ENCODE results near the gene SLC1A7. TPM values are rescaled to one million over a fixed set of nuclear protein-coding genes. Genes with fewer than 3 reads are reported as not detected.

Gene SLC1A7
- total RNA-seq, 1 experiment from 2014 or later = not detected

DNA sequence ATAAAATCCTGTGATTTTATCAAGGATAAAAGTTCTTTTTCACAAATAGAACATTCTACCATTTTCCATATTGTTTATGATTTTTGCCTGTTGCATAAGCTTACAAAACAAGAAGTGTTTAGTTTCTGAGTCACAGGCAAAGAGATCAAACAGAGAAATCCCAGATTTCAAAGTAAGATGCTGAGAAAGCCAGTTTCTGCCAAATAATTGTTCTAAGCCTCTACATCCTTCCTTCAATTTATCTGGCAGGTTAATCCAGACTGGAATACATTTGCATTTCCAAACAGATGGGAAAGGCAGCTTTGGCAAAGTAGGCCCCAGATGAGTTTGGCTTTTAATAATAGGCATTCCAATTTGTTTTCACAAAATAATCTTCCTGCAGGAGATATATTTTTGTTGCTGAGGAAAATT is 2.5 kb downstream of the SLC1A7 start:
- no peak for DNase-seq (ENCODE audit: low read depth, low spot score)
- Histone ChIP-seq H3K9me3 (ENCODE audit: control insufficient read depth in 1 of 2, insufficient read depth in 1 of 2, low read depth in 1 of 2, low read length in 2 of 2) (peaks cover 0 to 7% of the 10 kb centered on the region in 2 experiments; a peak in 1 of 4 replicates), H3K9ac (ENCODE audit: low read length) (no peak overlapping the region), H3K27ac (ENCODE audit: low read depth, low read length) (no peak overlapping the region), H4K20me1 (ENCODE audit: insufficient read depth) (no peaks in the 10 kb centered on the region), H2AFZ (ENCODE audit: low read depth, low read length, poor library complexity, severe bottlenecking) (no peak overlapping the region), H3K4me2 (ENCODE audit: low read length) (no peak overlapping the region), H3K4me3 (replicated peaks in 1 of 2; ENCODE audit: low read depth in 1 of 2, low read length in 2 of 2) (no peak overlapping the region), H3K27me3 (ENCODE audit: insufficient read depth, low read length) (no peaks in the 10 kb centered on the region), H3K4me1 (ENCODE audit: control insufficient read depth in 1 of 2, insufficient read depth in 2 of 2, low read length in 2 of 2) (no peaks in the 10 kb centered on the region), H3K36me3 (ENCODE audit: control insufficient read depth in 1 of 2, insufficient read depth in 2 of 2, low read length in 2 of 2) (no peaks in the 10 kb centered on the region), H3K9me2 (ENCODE audit: insufficient read depth) (no peaks in the 10 kb centered on the region), H3K79me2 (ENCODE audit: insufficient read depth, low read length) (no peaks in the 10 kb centered on the region)
- ChIA-PET RAD21 (ENCODE audit: low non-redundant PET in 1 of 2, low total read pairs in 2 of 2, uncharacterized antibody in 2 of 2, unreplicated experiment in 2 of 2) (no interaction called here), CTCF (no interaction called here), POLR2A (no interaction called here)
- ATAC-seq = no peak
- BruUV-seq (replicated peaks) = no TSS peak
- intact Hi-C loops (cut with micrococcal nuclease) = no loop called here
- TF ChIP-seq ELF1 (IDR thresholded peaks at IDR 0.05; ENCODE audit: borderline replicate concordance, low read depth) = no peak
- TF ChIP-seq, protein P1, sequence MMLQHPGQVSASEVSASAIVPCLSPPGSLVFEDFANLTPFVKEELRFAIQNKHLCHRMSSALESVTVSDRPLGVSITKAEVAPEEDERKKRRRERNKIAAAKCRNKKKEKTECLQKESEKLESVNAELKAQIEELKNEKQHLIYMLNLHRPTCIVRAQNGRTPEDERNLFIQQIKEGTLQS (IDR thresholded peaks at IDR 0.05) = no peak
- no peak for TF ChIP-seq POLR2AphosphoS5 (IDR thresholded peaks at IDR 0.05; ENCODE audit: low read depth, low read length)

DNA sequence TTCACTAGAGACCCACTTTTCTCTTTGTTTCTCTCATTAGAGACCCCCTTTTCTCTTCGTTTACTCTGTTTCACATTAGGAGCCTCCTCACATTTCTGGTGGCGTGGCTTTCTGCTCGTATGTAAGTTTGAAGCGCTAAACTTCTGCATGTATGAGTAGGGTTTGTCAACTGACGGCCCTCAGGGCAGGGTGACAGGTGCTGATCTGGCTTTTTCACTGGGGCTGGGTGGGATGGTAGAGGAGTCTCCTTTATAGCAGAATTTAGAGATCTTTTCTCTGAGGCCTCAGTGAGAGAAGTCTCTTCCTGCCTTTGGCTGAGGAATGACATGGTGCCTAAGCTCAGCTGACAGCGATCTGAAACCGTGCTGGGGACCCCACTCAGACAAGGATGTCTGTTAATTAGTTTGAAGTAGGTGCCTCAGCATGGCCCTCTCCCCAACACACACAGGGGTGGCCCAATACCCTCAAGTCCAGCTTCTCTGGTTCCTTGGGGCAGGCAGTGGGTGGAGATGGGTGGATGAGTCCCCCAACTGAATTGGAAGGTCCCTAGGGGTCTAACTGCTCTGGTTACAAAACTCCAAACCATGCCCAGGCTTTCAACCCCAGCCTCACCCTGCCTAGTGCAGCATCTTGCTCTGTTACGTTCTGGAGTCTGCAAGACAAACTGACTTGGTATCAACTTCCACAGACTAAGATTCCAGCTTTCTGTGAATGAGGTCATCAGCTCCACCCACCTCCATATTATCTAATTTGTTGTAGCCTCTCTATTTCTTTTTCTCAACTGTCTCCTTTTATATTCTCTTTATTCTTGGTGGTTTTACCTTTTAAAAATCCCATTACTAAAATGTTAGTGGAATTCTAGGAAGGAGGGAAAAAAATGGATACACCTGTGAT is 3.2 kb downstream of the SLC1A7 start:
- ATAC-seq (no peak), DNase-seq (ENCODE audit: low read depth, low spot score) (no peak)
- Histone ChIP-seq H3K4me1 (ENCODE audit: control insufficient read depth in 1 of 2, insufficient read depth in 2 of 2, low read length in 2 of 2) (no peaks in the 10 kb centered on the region), H3K79me2 (ENCODE audit: insufficient read depth, low read length) (no peaks in the 10 kb centered on the region), H3K9me3 (ENCODE audit: control insufficient read depth in 1 of 2, insufficient read depth in 1 of 2, low read depth in 1 of 2, low read length in 2 of 2) (peaks cover 0 to 7% of the 10 kb centered on the region in 2 experiments; a peak in 1 of 4 replicates), H2AFZ (ENCODE audit: low read depth, low read length, poor library complexity, severe bottlenecking) (no peak overlapping the region), H3K27ac (ENCODE audit: low read depth, low read length) (no peak overlapping the region), H3K4me3 (replicated peaks in 1 of 2; ENCODE audit: low read depth in 1 of 2, low read length in 2 of 2) (no peak overlapping the region), H3K9me2 (ENCODE audit: insufficient read depth) (no peaks in the 10 kb centered on the region), H3K36me3 (ENCODE audit: control insufficient read depth in 1 of 2, insufficient read depth in 2 of 2, low read length in 2 of 2) (no peaks in the 10 kb centered on the region), H3K4me2 (ENCODE audit: low read length) (no peak overlapping the region), H3K9ac (ENCODE audit: low read length) (no peak overlapping the region), H3K27me3 (ENCODE audit: insufficient read depth, low read length) (no peaks in the 10 kb centered on the region), H4K20me1 (ENCODE audit: insufficient read depth) (no peaks in the 10 kb centered on the region)
- TF ChIP-seq, protein P2, sequence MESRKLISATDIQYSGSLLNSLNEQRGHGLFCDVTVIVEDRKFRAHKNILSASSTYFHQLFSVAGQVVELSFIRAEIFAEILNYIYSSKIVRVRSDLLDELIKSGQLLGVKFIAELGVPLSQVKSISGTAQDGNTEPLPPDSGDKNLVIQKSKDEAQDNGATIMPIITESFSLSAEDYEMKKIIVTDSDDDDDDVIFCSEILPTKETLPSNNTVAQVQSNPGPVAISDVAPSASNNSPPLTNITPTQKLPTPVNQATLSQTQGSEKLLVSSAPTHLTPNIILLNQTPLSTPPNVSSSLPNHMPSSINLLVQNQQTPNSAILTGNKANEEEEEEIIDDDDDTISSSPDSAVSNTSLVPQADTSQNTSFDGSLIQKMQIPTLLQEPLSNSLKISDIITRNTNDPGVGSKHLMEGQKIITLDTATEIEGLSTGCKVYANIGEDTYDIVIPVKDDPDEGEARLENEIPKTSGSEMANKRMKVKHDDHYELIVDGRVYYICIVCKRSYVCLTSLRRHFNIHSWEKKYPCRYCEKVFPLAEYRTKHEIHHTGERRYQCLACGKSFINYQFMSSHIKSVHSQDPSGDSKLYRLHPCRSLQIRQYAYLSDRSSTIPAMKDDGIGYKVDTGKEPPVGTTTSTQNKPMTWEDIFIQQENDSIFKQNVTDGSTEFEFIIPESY (IDR thresholded peaks at IDR 0.05; ENCODE audit: extremely low read depth, insufficient replicate concordance, low read length) = no peak
- TF ChIP-seq CEBPB (IDR thresholded peaks at IDR 0.05; ENCODE audit: low read depth) (no peak), ELF1 (IDR thresholded peaks at IDR 0.05; ENCODE audit: borderline replicate concordance, low read depth) (no peak), SRF (IDR thresholded peaks at IDR 0.05; ENCODE audit: low read depth) (no peak), FOSL1 (IDR thresholded peaks at IDR 0.05; ENCODE audit: low read depth) (no peak), EZH2 (IDR thresholded peaks at IDR 0.05) (no peak)
- TF ChIP-seq, protein P3, sequence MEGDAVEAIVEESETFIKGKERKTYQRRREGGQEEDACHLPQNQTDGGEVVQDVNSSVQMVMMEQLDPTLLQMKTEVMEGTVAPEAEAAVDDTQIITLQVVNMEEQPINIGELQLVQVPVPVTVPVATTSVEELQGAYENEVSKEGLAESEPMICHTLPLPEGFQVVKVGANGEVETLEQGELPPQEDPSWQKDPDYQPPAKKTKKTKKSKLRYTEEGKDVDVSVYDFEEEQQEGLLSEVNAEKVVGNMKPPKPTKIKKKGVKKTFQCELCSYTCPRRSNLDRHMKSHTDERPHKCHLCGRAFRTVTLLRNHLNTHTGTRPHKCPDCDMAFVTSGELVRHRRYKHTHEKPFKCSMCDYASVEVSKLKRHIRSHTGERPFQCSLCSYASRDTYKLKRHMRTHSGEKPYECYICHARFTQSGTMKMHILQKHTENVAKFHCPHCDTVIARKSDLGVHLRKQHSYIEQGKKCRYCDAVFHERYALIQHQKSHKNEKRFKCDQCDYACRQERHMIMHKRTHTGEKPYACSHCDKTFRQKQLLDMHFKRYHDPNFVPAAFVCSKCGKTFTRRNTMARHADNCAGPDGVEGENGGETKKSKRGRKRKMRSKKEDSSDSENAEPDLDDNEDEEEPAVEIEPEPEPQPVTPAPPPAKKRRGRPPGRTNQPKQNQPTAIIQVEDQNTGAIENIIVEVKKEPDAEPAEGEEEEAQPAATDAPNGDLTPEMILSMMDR (IDR thresholded peaks at IDR 0.05 in 2 of 3, conservative IDR thresholded peaks at IDR 0.05 in 1 of 3; ENCODE audit: borderline replicate concordance in 1 of 3, insufficient read depth in 1 of 3, low read depth in 2 of 3, low read length in 2 of 3) = no peak
- TF ChIP-seq, protein P4, sequence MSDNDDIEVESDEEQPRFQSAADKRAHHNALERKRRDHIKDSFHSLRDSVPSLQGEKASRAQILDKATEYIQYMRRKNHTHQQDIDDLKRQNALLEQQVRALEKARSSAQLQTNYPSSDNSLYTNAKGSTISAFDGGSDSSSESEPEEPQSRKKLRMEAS (IDR thresholded peaks at IDR 0.05) = no peak
- ChIA-PET RAD21 (ENCODE audit: low non-redundant PET in 1 of 2, low total read pairs in 2 of 2, uncharacterized antibody in 2 of 2, unreplicated experiment in 2 of 2) (interaction anchor here in 1 of 2 experiments (0.5 kb wide), 1 partner anchor 337 kb away, joined by 3 read pairs; no protein-coding TSS in a partner anchor), POLR2A (no interaction called here), CTCF (no interaction called here)
- intact Hi-C loops (cut with micrococcal nuclease) = no loop called here
- BruUV-seq (replicated peaks) = no TSS peak

All from HCT116 (cell line).